Neural progenitor cell (in vitro differentiated cells): ENCODE data around the gene CNTNAP2.

Experiments
- EZH2phosphoT487 ChIP-seq: fragments of 200-600 bp; sonication (generic); IDR thresholded peaks from 2 replicates; pipeline ENCODE4 v1.6.1; 2017; ENCODE audit warnings: antibody characterized with exemption
- TF ChIP-seq, protein P1 (sequence below): fragments of 200-600 bp; sonication (generic); IDR thresholded peaks from 2 replicates; pipeline ENCODE4 v1.5.1; 2017; ENCODE audit warnings: antibody characterized with exemption, mild to moderate bottlenecking

DNA sequence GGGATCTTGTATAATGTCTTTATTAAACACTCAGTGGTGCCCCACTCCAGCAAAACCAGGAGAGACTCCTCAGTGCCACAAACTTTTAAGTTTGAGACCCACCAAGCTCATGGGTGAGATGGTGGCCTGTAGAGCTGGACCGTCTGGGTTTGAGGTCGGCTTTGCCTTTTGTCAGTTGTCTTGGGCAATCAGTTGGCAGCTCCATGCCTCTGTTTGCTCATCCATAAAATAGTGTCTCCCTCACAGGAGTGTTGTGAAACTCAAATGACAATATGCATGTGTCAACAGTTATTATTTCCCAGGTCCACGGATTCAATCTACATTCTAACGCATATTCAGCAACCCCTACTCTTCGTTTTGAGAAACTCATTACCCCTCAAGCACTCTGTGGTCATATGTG is 2106.1 kb downstream of the CNTNAP2 start:
- TF ChIP-seq, protein P1, sequence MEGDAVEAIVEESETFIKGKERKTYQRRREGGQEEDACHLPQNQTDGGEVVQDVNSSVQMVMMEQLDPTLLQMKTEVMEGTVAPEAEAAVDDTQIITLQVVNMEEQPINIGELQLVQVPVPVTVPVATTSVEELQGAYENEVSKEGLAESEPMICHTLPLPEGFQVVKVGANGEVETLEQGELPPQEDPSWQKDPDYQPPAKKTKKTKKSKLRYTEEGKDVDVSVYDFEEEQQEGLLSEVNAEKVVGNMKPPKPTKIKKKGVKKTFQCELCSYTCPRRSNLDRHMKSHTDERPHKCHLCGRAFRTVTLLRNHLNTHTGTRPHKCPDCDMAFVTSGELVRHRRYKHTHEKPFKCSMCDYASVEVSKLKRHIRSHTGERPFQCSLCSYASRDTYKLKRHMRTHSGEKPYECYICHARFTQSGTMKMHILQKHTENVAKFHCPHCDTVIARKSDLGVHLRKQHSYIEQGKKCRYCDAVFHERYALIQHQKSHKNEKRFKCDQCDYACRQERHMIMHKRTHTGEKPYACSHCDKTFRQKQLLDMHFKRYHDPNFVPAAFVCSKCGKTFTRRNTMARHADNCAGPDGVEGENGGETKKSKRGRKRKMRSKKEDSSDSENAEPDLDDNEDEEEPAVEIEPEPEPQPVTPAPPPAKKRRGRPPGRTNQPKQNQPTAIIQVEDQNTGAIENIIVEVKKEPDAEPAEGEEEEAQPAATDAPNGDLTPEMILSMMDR = no peak
- TF ChIP-seq EZH2phosphoT487 = no peak
